NCI-H1092 (cell line): ENCODE results near the gene CAPN12.

Experiments used
- DNase-seq: peaks from one replicate; lab custom pipeline; 2025; lab: John Stamatoyannopoulos, UW

Gene CAPN12

GRCh38 chr19:38695832-38696728 lies 48.2 kb downstream of the CAPN12 start:
- no peak for DNase-seq

- DNase-seq = no peak
Measured at GRCh38 chr19:38695317-38695683, 49.0 kb downstream of the CAPN12 start.

DNA sequence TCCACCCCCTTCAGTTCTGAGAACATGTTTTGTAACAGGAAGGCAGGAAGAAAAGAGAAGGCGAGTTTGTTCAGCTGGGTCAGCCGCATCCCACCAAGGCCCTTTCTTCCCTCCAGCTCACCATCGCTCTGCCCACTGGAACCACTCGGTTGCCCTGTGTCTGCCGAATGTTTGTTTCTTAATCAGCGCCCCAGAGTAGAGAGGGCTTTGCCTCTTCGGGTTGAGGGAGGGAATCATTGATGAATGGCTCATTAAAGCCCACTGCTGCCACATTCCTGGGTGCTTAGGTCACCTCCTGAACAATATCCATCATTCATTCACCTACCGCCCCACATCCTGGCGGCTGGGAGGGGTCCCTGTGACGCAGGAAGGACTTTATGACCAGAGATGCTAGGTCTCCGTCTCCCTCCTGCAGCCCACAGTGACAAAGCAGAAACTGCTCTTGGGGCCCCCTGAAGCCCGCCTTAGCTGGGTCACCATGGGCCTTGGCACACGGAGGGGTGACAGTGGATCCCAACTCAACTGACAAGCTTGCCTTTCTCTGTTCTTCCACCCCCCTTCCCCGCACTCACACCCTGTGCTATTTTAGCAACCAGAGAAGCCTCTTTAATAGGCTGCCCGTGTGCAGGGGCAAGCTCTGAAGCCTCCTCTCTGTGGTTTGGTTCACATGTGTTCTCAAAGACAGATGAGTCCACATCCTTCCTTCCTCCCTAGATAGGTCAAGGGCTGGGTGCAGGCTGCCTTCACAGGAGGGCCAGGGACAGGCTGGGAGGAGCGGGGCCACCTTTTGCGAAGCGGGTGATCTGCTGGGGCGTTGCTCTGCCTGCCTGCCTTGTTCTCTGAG lies 50.7 kb downstream of the CAPN12 start:
- no peak for DNase-seq

DNA sequence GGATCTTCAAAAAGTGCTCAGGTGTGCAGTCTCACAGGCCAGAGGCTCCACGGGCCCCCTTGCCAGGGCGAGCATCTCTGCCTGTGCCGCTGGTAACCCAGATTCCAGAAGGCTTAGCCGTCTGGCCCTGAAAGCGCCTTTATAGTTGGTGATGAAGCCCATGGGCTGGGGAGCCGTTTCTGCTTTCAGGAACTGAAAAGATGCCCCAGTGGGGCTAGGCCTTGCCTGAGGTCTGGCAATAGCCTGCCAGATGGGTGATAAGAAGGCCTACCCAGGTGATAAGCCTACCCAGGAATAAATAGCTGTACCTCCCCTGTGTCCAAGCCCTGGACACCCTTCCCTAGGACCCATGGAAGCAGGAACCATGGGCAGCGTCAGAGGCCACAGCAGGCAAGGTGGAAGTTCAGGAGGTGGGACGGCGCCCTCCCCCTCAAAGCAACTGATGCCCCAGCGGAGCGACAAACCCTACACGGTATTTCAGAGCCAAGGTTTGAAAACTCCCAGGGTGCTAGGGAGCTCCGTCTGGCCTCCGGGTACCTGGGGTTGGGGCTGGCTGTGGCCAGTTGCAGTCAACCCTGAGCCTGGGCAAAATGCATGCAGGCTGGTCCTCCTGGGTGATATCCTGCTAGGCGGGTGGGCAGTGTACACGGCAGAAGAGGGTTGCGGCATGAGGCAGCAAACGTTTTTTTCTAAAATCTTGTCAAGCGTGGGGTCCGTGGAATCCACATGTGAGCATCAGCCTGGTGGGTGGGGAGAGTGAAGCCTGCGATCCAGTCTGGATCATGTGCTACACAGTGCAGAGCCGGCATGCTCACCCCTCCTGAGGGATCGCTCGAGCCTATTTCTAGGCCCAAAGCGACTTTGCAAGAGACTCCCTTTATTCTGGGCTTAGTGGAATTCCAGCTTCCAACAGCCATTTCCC lies 51.6 kb downstream of the CAPN12 start:
- no peak for DNase-seq

- no peak for DNase-seq
Measured at GRCh38 chr19:38691938-38692457, 52.3 kb downstream of the CAPN12 start.

DNA sequence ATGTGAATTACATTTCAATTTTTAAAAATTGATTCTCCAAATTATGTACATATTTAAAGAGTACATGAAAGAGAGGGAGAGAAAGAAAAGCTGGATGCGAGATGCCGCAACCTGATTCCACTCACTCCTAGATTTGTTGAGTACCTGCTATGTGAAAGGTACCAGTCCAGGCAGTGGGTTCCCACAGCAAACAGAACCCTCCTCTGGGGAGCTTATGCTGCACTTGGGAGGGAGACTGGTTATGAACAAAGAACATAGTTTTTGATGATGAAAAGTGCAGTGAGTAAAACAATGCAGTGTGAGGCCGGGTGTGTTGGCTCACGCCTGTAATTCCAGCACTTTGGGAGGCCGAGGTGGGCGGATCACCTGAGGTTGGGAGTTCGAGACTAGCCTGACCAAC lies 53.4 kb downstream of the CAPN12 start:
- DNase-seq = no peak

DNA sequence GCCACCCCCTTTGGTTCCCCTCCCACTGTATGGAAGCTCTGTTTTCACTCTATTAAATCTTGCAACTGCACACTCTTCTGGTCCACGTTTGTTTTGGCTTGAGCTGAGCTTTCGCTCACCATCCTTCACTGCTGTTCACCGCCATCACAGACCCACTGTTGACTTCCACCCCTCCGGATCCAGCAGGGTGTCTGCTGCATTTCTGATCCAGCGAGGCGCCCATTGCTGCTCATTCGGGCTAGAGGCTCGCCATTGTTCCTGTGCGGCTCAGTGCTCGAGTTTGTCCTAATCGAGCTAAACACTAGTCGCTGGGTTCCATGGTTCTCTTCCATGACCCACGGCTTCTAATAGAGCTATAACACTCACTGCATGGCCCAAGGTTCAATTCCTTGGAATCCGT lies 54.1 kb downstream of the CAPN12 start:
- DNase-seq = no peak

- no peak for DNase-seq
Measured at GRCh38 chr19:38687837-38688378, 56.4 kb downstream of the CAPN12 start.

DNA sequence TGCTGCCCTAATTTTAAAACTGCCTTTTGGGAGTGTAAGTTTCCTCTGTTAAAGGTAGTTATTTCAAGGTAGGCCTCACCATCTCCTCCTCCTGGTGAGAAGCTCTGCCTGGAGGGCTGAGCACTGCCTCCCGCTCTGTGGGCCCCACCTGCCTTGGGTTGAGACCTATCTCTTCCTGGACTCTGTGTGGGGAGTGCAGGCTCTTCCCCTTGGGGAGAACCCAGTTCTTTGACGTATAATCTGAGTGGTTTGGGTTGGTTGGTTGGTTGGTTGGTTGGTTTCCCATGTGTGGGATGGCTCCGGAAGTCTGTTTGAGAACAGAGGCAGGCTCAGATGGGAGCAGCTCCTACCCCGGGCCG lies 57.8 kb downstream of the CAPN12 start:
- no peak for DNase-seq

- DNase-seq = no peak
Measured at GRCh38 chr19:38685666-38686529, 58.4 kb downstream of the CAPN12 start.

GRCh38 chr19:38684862-38685665 lies 59.2 kb downstream of the CAPN12 start:
- no peak for DNase-seq

- DNase-seq = no peak
Measured at GRCh38 chr19:38684078-38684861, 60.0 kb downstream of the CAPN12 start.

DNA sequence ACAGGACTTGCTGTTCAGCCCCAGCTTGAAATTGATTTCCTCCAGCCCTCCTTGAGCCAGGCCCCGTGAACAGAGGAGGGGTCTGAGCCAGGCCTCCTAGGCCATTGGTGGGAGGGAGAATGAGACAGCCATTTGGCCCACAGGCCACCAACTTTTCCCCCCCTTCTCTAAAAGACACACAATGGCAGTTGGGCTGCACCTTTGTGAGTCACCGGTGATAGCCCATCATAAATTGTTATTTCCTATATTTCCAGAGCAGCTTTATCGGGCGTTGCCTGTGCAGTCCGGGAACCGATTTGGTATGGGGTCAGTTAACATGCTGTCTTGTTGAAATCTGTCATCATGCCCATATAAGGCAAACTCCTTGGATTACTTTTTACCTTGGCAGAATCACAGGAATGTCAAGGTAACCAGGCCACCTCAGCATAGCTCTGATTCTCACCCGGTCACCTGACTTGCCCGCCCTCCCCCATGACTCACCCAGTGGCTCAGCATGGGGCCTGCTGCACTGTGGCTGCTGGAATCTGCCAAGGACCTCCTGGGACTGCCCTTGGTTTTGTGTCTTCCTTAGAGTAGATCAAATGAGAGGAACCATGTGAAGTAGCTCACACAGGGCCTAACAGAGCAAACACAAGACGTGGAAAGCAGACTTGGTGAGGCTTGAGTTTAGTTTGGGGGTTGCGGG lies 60.7 kb downstream of the CAPN12 start:
- no peak for DNase-seq

GRCh38 chr19:38682872-38683392 lies 61.3 kb downstream of the CAPN12 start:
- DNase-seq = no peak

GRCh38 chr19:38682195-38682867 lies 61.9 kb downstream of the CAPN12 start:
- DNase-seq = no peak
